Stimulated activated CD4-positive, alpha-beta T cell treated with anti-CD3 and anti-CD28 coated beads, Interleukin-2, amount 100 ng/mL, for 24 hours (primary cell): ENCODE results near the gene ATP8A2.

Experiments used
- DNase-seq, 2 donors: peaks; one replicate each; pipeline ENCODE4 v3.0.0-alpha.2; 2020

Gene ATP8A2

DNA sequence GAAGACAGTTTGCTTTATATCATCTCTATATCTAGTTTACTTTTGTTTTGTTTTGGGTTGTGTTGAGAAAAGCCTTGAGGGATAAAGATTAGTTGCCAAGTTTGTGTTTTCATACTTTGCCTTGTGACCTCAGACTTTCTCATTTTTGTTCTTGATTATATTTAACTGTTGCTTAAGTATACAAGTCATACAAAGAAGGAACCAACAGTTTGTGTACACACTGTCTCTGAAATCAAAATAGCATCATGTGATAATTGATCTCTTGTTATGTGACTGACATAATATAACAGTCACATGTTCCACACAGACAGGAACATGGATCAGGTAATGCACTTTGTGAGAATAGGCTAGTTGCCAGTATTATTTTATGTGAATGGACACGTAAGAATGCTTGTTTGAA lies 609.3 kb downstream of the ATP8A2 start:
- DNase-seq = no peak

DNA sequence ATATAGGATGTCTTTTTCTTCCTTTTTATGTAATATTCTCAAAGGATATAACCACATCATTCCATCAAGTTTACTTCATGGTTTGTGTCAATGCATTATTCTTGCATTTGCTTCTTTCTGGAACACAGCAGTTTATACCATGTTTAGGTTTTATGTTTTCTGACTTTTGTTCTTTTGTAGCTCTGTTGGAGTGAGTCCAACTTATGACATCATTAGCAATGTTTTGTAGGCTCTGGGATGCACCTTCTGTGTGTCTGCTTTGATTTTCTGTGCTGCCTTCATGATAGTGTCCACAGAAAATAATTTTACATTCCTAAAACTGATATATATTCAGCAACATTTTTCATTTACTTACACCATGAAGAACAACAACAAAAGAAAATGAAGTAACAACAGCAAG lies 611.1 kb downstream of the ATP8A2 start:
- no peak for DNase-seq

DNA sequence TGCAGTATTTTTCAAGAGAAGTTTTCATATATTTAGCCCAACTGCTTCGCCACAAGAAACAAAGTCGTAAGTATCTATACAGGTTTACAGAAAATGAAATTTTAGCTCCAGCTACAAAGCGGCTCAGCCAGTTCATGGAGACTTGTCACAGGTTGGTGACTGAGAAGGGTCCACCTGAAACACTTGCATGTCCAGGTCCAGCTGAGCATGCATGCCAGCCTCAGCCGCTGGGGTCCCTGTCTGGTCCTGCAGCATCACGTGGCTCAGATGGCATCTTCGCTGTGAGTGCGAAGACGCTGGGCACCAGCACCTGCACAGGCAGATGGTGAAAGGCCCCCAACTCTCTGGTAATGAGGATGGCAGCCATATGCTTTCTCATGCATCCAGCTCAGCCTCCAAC lies 616.2 kb downstream of the ATP8A2 start:
- no peak for DNase-seq

DNA sequence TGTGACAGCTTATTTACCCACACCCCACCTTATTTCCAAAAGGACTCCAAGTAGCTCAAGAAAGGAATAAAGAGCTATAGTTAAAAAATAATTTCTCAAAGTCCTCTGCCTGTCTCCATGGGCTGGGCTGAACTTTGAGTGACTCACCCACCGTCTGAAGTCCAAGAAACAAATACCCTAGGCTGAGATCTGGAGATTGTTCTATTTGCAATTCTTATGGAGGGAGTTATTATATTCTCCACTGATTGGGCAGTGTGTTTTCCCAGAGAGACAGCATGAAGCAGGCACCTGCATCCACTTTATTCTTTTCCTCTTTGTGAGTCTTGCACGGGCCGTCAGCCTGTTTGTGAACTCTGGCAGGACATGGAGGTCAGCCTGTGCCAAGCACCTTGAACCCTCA lies 616.9 kb downstream of the ATP8A2 start:
- DNase-seq = no peak

DNA sequence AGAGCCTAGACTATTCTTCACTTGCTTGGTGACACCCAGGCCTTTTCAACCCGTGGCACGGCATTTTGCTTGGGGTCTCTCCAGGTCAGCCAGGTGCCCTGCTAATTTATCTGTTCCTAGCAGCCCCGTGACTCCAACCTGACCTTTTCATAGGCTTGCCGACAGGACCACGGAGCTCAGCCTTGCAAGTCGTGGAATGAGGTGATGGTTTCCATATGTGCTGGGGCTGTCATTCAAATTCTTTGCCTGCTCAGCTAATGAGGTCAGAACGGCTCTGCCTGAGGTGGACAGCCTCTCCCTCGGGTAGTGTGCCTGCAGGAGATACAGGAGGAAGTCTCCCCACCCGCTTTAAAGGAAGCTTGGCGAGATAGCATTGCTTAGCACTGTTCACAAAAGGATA lies 619.0 kb downstream of the ATP8A2 start:
- no peak for DNase-seq

DNA sequence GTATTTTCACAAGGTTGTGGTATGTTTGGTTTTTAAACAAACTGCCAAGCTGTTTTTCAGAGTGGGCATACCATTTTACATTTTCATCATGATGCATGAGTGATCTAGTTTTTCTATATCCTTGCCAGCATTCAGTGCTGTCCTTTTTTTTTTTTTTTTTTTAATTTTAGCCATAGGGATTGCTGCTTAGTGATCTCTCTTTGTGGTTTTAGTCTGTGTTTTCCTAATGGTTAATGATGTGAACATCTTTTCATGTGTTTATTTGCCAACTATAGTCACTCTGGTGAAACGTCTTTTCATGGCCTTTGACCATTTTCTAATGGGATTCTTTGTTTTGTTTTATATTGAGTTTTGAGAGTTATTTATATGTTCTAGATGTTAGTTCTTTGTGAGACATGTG lies 620.3 kb downstream of the ATP8A2 start:
- no peak for DNase-seq

DNA sequence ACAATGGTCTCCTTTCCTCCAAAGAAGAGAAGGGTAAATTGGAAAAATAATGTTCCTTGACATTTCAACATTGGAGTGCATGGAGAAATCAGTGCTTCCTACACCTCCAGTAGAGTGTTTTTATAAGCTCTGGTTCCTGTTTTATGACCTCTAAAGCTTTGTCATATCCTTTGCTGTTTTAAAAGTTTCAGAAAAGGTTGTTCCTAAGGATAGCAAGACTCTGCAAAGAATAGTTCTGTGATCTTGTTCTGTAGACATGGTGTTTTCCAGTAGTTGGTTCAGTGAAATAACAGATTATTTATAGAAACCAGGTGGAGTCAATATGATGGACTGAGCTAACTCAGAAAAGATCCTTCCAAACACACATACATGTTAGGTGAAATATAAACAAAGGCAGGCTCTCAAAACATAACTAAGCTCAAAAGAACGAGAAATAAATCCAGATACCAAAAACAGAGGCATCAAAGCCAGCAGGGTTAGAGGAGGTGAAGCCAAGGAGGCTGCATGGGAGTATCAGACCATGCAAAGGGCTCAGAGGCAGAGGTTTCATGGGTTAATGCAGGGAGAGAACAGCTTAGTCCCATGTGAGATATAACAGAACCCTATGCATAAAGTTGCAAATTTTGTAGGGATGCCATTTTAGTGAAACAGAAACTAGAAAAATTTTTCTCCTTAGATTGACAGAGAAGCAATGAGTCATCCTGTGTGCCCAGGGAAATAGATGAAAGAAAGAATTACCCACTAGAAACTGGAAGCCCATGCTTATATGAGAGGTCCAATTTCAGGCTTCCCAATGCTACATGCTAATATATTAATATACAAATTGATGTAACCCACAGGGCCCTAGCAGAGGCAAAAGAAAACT lies 635.7 kb downstream of the ATP8A2 start:
- no peak for DNase-seq

DNA sequence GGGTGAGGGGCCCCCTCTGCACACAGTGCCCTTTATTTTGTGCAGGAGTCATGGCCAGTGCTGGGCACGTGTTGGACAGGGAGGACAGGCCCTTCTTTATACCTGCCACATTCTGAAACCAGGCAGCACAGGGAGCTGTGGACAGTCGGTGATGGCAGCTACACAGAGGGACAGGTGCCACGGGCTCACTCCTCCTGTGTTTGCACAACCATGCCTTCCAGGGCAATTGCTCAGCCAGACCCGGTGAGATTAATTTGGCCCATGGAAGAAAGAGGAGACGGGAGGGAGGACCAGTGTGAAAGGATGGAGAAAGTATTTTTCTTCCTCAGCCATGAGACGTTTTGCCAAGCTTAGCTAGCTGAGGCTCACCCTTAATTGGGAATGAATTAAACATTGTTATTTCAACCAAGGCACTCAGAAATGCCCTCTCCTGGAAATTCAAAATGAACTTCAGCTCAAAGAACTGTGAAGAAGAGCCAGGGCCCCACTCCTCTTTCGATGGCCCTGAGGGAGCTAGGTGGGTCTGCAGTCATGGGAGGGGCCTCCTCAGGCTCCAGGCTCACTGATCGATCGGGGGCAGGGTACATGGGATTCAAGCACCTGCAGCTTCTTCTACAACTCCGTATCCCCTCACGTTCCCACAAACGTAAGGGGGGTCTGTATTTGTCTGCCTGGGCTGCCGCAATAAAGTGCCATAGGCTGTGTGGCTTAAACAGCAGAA lies 638.9 kb downstream of the ATP8A2 start:
- DNase-seq = no peak

DNA sequence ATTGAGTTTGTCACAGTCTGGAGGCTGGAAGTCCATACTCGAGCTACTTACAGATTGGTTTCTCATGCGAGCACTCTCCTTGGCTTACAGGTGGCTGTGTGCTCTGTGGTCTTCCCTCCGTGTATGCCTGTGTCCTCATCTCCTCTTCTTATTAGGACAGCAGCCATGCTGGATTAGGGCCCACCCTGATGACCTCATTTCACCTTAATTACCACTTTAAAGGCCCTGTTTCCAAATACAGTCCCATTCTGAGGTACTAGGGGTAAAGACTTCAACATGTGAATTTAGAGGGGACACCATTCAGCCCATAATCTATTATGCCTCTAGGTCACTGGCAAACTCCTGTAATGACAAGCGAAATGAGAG lies 639.4 kb downstream of the ATP8A2 start:
- no peak for DNase-seq

DNA sequence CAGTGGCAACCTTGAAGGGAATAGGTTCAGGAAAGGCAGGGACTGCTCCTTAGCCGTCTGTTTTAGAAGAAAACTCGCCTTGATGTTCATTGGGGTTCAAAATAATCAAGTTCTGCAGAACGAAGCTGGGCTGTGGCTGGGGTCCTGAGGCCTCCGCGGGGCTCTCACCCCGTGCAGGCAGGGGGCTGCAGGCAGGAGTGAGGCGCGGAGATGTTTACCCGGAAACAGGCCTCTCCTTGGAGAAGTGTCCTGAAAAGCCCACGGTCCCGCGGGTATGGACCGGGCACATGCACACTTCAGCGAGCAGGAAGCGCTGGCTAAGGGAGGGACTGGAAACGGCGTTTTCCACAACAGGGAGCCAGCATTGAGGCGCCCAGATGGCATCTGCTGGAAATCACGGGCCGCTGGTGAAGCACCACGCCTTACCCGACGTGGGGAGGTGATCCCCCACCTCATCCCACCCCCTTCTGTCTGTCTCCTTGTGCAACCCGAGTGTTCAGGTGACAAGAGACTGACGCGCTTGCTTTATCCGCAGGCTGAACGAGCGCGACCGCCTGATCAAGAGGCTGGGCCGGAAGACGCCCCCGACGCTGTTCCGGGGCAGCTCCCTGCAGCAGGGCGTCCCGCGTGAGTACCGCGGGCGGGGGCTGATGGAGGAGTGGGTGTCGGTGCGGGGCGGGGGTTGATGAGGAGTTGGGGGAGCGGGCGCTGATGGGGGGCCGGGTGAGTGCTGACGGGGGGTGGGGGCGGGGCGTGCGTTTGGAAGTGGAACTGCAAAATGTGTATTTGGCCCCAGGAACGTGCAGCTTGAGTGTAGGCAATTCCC lies 640.4 kb downstream of the ATP8A2 start:
- peak; percentile 52 to 57 for DNase-seq

DNA sequence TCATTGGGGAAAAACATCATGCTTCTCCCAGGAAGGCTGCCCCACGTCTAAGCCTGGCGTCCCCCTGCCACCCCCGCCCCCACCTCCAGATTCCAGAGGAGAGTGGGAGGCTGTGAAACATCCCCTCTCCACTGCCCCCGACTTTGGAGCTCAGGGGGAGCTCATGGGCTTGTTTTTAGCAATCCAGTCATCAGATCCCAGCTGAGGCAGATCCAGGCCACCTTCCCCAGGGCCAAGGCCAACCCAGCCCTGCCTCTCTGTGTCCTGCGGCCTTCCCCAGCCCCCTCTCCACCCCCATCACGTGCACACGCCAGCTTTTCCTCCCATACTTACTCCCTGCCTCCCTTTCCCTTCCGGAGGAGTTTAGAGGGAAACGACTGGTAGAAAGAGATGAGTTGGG lies 641.2 kb downstream of the ATP8A2 start:
- DNase-seq = no peak

DNA sequence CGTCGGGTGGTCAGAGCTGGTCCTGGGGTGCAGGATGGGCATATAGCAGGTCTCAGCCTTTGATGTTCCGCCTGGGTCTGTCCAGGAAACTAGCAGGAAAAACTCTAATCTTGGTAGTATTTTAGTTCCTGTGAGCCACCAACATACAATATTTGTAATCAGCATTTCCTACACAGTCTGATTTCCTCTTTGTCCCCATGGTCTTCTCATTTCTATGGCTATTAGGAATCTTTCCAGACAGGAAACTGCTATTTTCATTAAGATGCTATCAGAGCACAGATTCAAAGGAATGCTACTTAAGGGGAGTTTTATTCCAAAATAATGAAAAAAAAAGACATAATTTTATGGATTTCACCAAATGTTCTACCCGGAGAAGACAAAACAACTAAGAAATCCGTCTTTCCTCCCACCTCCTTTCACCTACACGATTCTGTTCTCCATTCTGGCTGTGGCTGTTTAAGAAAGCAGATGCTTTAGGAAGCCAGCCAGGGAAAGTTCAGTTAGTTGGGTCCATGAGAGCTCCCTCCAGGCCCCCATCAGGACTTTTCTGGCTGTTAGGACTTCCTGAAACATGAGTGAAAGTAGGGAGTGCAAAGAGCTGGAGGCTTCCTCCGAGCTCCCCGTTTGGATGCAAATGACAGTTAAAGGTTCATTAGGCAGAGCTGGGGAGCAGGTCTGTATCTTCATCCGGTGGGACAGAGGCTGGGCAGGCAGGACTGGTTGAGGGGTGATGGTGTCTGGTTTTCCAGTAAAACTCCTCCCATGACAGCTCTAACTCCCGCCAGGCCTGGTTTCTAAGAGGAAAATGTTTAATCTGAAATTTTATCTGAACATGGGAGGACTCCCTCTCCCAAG lies 643.7 kb downstream of the ATP8A2 start:
- no peak for DNase-seq

DNA sequence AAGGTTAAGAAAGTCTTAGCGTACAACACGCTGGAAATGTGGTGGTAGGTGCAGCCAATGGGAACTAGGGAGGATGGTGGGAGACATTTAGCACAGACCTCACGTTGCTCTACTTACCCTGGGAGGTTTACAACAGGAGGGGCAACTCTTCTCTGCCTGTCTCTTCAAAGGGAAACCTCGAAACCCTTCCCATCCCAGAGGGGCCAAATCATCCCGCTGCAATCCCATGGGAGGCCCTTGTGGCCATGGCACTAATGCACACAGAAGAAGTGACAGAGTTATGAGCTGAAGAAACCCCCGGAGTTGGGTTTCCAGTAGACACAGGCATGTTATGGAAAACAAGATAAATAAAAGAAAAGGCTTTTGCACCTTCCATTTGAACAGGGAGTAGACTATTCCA lies 644.4 kb downstream of the ATP8A2 start:
- DNase-seq = no peak

DNA sequence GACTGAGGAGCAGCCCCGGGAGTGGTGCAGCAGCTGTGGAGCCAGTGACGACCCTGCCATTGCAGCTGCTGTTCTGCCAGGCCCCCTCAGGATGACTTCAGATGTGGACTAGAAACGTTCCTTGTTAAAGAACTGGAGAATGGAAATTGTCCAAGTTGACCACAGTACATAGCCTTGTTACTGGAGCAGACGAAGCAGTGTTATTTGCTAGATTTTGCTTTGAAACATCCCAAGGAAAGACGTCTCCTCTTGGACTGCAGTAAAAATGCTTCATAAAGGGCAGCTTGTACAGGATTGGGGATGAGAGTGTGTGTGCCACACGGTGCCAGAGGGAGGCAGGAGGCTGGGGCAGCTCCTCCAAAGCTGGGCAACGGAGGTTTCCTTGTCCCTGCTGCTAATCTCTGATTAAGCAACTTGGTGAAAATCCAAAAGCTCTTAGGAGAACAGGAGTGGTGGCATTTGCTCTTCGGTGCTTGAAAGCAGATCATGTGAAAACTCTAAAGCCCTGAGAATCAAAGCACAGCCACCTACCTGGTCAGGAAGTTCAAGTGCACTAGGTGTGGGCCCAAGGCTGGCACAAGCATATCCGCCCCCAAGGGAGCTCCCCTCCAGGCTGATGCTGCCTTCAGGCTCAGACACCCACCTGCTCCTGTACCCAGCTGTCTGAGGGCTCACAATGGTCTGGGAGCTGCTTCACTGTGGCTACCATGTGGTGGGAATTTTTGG lies 645.6 kb downstream of the ATP8A2 start:
- DNase-seq = no peak

DNA sequence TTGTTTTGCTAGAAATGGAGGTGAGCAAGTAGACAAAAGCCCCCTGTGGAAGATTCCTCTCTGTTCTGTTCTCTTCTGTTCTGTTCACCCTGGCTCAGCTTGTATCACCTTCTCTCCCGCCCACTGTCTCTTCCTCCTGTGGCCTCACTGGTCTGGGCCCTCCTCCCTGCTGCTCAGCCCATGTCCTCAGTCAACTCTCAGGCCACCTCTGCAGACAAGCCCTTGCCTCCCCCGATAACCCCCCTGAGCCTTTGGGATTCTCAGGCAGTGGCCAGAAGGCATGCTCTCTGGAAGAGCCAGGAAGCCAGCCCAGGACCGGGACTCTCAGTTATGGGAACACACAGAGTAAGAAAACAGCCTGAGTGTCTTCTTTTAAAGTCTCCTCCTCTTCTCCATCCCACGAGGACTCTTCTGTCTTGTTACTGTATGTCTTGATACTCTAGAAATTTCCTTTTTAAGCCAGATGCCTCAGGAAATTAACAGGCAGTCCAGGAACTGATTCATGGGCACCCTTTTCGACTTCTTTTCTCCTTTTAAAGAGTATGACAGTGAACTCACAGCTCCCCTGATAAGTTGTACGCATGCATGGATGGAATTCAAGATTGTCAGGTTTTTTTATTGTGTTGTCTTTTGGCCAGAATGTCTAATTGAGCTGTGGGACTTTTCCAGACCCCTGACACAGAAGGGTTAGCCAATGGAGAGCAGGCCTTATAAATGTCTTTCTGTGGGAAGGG lies 646.3 kb downstream of the ATP8A2 start:
- DNase-seq = no peak

DNA sequence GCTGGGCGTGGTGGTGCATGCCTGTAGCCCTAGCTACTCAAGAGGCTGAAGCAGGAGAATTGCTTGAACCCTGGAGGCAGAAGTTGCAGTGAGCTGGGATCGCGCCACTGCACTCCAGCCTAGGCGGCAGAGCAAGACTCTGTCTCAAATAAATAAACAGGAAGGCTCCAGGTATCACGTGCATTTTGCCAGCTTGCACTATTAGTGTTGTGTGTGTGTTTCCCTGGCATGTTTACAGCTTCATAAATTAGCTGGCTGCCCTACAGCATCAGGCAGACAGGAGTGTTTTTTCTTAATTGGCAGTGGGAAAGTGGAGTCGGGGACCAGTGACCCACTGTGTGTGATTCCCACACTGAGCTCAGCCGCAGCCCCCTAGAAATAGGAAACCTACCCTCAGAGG lies 647.5 kb downstream of the ATP8A2 start:
- no peak for DNase-seq

DNA sequence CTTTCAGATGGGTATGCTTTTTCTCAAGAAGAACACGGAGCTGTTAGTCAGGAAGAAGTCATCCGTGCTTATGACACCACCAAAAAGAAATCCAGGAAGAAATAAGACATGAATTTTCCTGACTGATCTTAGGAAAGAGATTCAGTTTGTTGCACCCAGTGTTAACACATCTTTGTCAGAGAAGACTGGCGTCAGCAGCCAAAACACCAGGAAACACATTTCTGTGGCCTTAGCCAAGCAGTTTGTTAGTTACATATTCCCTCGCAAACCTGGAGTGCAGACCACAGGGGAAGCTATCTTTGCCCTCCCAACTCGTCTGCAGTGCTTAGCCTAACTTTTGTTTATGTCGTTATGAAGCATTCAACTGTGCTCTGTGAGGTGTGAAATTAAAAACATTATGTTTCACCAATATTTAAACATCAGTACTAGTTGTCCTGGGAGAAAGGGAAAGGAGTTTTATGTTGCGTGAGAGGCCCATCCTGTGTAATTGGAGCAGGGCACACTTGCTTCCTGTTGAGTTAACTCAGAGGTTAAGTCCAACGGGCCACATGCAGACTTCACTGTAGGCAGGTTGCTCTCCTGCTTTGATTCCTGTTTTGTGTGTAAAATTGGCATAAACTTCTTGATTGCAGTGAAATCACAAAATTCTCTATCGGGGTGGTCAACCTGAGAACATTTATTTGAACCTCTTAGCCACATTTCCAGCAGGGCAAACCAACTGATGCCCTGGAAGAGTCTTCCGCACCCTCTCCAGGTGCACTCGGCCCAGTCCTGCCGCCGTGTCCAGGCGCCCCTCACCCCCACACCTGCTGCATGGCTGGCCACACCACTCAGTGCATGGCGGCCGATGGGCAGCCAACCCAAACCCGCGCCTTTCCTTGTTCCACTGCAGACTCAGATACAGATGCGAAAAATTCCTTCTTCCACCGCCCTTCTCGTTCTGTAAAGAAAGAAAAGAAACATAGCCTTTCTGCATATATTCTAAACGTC lies 648.4 kb downstream of the ATP8A2 start:
- DNase-seq = no peak

DNA sequence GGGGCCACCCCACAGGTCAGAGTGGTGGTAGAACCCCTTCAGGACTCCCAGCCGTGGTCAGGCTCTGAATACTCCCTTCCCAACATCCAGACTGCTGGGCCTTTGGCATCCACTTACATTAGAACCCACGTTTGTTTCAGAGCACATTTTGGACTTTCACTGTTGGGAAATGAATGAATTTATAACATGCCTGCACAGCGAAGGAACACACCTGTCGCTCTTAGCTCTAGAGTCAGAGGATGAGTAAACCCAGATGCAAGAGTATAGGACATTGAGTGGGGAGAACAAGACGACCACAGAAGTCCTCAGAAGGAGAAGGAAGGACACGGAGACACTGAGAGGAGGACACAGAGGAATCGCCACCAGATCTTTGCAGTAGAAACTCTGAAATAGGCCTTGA lies 649.1 kb downstream of the ATP8A2 start:
- DNase-seq = no peak

DNA sequence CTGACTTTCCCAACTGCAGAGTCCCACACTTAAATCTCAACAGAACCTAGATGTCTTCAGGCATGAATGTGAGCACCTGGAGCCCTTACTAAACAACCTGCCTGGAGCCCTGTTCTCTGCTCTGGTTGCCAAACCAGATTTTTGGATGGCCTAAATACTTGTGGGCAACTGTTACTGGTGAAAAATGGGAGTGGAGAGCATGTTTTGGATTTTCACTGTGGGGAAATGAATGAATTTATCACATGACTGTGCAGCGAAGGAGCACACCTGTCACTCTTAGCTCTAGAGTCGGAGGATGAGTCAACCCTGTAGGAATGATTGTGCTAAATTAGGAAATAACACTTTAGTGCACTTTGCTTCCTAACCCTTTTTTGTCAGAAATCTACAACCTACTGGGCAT lies 649.7 kb downstream of the ATP8A2 start:
- no peak for DNase-seq

DNA sequence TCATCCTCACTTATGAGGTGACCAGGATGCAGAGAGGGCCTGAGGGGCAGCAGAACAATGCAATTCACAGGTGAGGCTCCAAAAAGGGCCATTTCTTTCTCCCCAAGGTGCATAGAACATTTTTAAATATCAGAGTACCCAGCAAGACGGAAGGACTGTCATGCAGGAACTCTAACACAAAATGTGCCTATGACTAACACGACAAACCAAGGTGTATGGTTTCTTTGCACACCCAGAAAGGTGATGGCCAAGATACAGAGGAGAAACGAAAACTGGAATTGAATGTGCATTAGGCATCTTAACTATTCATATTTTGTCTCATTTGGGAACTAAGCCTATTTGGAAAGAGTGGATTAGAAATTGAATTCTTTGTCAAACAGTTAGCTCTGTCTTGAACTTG lies 650.2 kb downstream of the ATP8A2 start:
- DNase-seq = no peak
